Tibial artery (tissue), 4 donors: Measurements from ENCODE around the gene TACC2.

Experiments
- DNase-seq, 2 donors: peaks; one replicate each; pipeline ENCODE4 v3.0.0-alpha.2; 2019
- H3K27ac ChIP-seq, 2 donors: fragments of 200-600 bp; sonication (generic) in 1 of 2; 1 replicate in 1 of 2; 2 replicates in 1 of 2; pipeline ENCODE4 v1.5.1; 2018 to 2019; ENCODE audit warnings: mild to moderate bottlenecking in 1 of 2
- H3K27me3 ChIP-seq, 2 donors: fragments of 200-600 bp; sonication (generic) in 1 of 2; one replicate each; pipeline versions ENCODE4 v1.5.1 to v1.6.0; 2016 to 2019
- H3K36me3 ChIP-seq, 3 donors: fragments of 200-600 bp; sonication (generic) in 2 of 3; one replicate each; pipeline ENCODE4 v1.5.1; 2016 to 2019; ENCODE audit warnings: mild to moderate bottlenecking in 2 of 3
- H3K4me1 ChIP-seq, 4 donors: fragments of 200-600 bp; sonication (generic) in 2 of 4; 1 replicate in 3 of 4; 2 replicates in 1 of 4; pipeline ENCODE4 v1.5.1; 2016 to 2019
- H3K4me3 ChIP-seq, 2 donors: fragments of 200-600 bp; sonication (generic) in 1 of 2; 1 replicate in 1 of 2; 2 replicates in 1 of 2; pipeline ENCODE4 v1.5.1; 2018 to 2019; ENCODE audit warnings: mild to moderate bottlenecking in 2 of 2
- H3K9me3 ChIP-seq, 3 donors: fragments of 200-600 bp; sonication (generic) in 1 of 3; one replicate each; pipeline ENCODE4 v1.5.1; 2016 to 2019
- intact Hi-C: fragments of 100-400 bp; cut with DNase I; formaldehyde crosslinking; loops from one replicate; pipeline ENCODE4 v1.15.0; 2023; ENCODE audit warnings: low total_unique reads
- TF ChIP-seq, protein P1 (sequence below), 2 experiments: fragments of 200-600 bp in 1 of 2; fragments of 450-650 bp in 1 of 2; IDR thresholded peaks; one replicate each; pipeline ENCODE4 v1.5.1; 2017 to 2019; ENCODE audit warnings: antibody characterized with exemption in 2 of 2, mild to moderate bottlenecking in 1 of 2, moderate library complexity in 1 of 2

Gene TACC2

DNA sequence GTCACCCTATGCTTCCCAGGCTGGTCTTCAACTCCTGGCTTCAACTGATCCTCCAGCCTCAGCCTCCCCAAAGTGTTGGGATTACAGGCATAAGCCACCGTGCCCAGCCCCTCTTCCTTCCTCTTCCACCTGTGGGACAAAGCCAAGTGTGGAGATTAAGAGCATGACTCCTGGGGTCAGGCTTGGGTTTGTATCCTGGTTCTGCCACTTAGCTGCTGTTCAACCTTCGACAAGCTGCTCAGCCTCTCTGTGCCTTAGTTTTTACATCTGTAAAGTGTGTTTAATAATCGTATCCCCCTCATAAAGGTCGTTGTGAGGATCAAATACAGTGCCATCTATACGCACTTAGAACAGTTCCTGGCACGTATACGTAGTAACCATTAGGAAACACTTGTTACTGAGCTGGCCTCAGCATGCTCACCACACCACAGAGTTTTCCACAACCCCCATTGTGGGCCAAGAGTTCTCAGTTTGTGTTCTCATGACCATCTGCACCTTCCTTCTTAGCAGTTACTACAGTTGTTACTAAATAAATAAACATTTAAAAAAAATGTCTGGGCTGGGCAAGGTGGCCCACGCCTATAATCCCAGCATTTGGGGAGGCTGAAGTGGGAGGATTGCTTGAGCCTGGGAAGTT lies 141.6 kb downstream of the TACC2 start:
- H3K9me3 ChIP-seq = no peaks in the 10 kb centered on the region
- no peak overlapping the region for H3K4me3 ChIP-seq
- DNase-seq = no peak
- no peaks in the 10 kb centered on the region for H3K27me3 ChIP-seq
- TF ChIP-seq, protein P1, sequence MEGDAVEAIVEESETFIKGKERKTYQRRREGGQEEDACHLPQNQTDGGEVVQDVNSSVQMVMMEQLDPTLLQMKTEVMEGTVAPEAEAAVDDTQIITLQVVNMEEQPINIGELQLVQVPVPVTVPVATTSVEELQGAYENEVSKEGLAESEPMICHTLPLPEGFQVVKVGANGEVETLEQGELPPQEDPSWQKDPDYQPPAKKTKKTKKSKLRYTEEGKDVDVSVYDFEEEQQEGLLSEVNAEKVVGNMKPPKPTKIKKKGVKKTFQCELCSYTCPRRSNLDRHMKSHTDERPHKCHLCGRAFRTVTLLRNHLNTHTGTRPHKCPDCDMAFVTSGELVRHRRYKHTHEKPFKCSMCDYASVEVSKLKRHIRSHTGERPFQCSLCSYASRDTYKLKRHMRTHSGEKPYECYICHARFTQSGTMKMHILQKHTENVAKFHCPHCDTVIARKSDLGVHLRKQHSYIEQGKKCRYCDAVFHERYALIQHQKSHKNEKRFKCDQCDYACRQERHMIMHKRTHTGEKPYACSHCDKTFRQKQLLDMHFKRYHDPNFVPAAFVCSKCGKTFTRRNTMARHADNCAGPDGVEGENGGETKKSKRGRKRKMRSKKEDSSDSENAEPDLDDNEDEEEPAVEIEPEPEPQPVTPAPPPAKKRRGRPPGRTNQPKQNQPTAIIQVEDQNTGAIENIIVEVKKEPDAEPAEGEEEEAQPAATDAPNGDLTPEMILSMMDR (IDR thresholded peaks at IDR 0.05) = no peak
- H3K36me3 ChIP-seq = peaks cover 0 to 24% (median 17%) of the 10 kb centered on the region in 3 donors
- peak overlapping the region; percentile 8 to 82 for H3K27ac ChIP-seq
- peaks cover 0 to 73% (median 51%) of the 10 kb centered on the region in 4 donors for H3K4me1 ChIP-seq
- intact Hi-C loops = loop anchor here (10.0 kb wide), 1 partner anchor 244 kb away; the partner anchor contains the start of gene PLEKHA1

DNA sequence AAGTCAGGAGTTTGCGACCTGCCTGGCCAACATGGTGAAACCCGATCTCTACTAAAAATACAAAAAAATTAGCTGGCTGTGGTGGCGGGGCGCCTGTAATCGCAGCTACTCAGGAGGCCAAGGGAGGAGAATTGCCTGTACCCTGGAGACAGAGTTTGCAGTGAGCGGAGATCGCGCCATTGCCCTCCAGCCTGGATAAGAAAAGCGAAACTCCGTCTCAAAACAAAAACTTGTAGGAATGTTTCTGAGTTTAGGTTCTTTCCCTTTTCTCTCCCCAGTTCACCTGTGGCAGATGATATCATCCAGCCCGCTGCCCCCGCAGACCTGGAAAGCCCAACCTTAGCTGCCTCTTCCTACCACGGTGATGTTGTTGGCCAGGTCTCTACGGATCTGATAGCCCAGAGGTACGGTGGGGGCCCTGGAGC lies 143.4 kb downstream of the TACC2 start:
- TF ChIP-seq, protein P1 (IDR thresholded peaks at IDR 0.05) = no peak
- DNase-seq = no peak
- H3K4me3 ChIP-seq = no peak overlapping the region
- intact Hi-C loops = loop anchor here (10.0 kb wide), 1 partner anchor 242 kb away; the partner anchor contains the start of gene PLEKHA1
- no peaks in the 10 kb centered on the region for H3K9me3 ChIP-seq
- H3K36me3 ChIP-seq = peaks cover 0 to 34% (median 18%) of the 10 kb centered on the region in 3 donors
- peaks cover 0 to 65% (median 41%) of the 10 kb centered on the region in 4 donors for H3K4me1 ChIP-seq
- peak overlapping the region; percentile 14 to 36 for H3K27ac ChIP-seq
- no peaks in the 10 kb centered on the region for H3K27me3 ChIP-seq

DNA sequence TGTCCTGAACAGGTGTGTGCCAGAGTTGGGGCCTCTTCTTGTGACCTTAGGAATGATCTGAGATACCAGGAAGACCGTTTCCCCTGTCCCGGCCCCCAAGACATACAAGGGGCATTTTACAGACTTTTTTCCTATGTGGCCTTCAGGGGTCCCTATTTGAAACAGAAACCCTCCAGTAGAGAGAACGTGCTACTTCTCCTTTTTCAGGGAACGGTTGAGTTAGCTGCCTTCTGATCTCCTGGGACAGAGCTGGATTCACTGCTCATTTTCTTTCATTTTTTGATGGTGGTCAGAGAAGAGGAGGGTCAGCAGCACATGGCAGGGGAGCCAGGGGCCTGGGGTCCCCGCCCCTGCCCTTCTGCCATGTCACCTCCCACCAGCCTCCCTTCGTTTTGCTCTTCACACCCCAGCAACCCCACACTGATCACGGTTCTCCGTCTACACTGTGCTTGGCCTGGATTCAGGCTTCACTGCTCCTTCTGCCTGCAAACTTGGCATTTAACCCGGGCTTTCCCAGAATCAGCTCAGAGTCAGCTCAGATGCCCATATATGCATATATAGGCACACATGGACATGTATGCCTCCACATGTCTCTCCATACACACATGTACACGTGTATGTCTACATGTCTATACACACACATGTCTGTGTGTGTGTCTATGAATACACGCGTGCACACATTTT lies 144.1 kb downstream of the TACC2 start:
- no peak for DNase-seq
- Histone ChIP-seq H3K27ac (peak overlapping the region; percentile 14 to 36), H3K36me3 (peaks cover 0 to 34% (median 18%) of the 10 kb centered on the region in 3 donors)

DNA sequence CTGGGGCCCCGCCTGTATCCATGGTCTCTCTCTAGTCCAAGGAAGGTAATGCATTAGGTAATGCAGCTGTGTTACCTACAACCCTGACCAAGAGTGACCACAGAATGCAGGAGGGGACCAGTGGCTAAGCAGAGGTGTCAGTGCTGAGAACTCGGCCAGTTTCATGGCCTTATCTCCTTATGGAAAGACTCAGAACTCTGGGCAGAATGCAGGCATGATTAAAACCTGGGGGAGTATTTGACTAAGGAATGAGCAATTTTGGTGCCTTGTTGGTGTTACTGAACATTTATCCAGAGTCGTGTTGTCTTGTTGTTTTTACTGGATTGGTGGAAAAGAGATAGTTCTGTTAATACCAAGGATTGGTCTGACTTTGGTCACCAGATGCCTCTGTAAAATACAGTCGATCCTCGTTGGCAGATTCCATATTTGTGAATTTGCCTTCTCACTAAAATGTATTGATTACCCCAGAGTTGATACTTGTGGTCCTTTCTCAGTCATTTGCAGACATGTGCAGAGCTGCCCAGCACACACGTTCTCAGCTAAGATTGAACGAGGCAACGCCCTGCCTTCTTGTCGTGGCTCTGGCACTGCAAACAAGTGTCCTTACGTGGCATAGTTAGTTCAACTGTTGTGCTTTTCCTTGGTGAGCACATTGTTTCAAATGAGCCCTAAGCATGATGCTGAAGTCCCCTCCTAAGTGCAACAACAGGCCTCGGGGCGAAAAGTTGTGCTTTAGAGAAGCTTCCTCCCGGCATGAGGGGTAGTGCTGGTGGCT lies 146.5 kb downstream of the TACC2 start:
- intact Hi-C loops = loop anchor here (10.0 kb wide), 1 partner anchor 239 kb away; the partner anchor contains the start of gene PLEKHA1
- H3K27ac ChIP-seq = no peak overlapping the region
- no peaks in the 10 kb centered on the region for H3K27me3 ChIP-seq
- H3K36me3 ChIP-seq = peaks cover 0 to 34% (median 18%) of the 10 kb centered on the region in 3 donors
- no peaks in the 10 kb centered on the region for H3K9me3 ChIP-seq
- H3K4me3 ChIP-seq = no peak overlapping the region
- TF ChIP-seq, protein P1 (IDR thresholded peaks at IDR 0.05) = no peak
- H3K4me1 ChIP-seq = peaks cover 0 to 55% (median 43%) of the 10 kb centered on the region in 4 donors
- no peak for DNase-seq

More for the DNA sequence above, 144.1 kb downstream of the TACC2 start:
- TF ChIP-seq, protein P1 (IDR thresholded peaks at IDR 0.05) = no peak
- intact Hi-C loops = loop anchor here (10.0 kb wide), 1 partner anchor 242 kb away; the partner anchor contains the start of gene PLEKHA1
- Histone ChIP-seq H3K9me3 (no peaks in the 10 kb centered on the region), H3K4me3 (no peak overlapping the region), H3K27me3 (no peaks in the 10 kb centered on the region), H3K4me1 (peaks cover 0 to 58% (median 35%) of the 10 kb centered on the region in 4 donors)
